Activated CD4-positive, CD25-positive, alpha-beta regulatory T cell treated with anti-CD3 and anti-CD28 coated beads, Interleukin-2, amount 50 U/mL, for 16 hours (primary cell): ENCODE data around the gene EFHC1.

ENCODE experiments used
- DNase-seq: peaks from one replicate; pipeline ENCODE4 v3.0.0-alpha.2; 2020; ENCODE audit warnings: low read depth, low spot score

The EFHC1 gene

DNA sequence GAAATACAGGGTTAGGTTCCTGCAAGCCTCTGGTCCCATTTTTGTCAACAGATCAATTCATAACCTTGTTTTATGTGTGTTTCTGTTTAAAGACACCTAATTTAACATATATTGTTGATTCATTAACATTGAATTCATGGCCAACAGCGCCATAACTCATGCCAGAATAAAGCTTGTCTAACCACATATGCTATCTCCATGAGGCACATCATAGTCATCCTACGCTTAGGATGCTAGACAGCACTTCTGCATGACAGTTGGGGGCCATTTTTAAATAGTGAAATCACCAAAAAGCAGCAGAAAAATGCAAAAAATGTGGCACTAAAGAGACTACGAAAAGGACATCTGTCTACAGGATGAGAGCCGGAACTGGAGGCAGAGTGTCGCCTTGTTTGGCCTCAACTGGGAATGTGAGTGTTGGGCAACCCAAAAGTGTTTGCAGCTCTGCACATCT, 118.8 kb downstream of the EFHC1 start:
- DNase-seq: no peak

DNA sequence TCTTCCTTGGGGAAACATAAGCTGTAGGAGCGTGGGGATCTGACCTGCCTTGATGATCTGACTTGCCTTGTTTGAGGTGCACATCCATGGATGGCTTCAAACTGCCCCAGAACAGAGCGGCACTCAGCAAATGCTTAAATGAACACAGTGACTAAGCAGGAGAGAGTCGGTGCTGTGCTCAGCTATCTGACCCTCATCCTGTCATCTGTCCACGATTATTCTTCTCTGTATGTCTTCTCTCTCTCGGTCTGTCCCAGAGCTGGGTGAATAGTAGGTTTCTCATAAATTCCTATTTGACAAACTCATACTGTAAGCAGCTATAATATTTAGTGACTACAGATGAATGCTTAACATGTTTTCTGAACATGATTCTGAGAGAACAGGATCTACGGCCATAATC, 119.5 kb downstream of the EFHC1 start:
- no peak for DNase-seq

DNA sequence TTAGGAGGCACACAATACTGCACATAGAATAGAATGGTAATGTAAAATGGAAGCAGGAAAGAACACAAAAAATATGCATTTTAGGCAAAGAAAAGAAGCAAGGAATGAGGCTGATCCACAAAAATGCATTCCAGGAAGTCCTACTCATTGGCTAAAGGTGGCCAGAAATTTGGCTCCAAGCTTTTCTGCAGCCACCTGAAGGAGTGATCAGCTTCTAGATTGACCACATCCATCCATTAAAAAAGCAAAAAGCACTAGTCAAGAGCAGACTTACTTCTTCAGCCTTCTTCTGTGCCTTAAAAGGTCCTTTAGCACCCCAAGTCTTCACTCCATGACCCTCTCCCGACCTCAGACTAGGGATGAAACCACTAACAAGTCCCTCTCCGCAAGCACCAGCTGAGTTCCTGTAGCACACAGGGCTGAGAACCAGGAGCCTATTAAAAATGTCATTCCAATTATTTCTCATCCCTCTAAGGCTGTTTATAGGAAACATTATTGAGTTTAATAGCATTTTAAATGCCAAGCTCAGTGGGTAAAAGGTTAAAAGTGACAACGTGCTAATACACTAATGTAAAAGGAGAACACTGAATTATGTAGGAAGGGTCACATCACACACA, 120.3 kb downstream of the EFHC1 start:
- DNase-seq: no peak

DNA sequence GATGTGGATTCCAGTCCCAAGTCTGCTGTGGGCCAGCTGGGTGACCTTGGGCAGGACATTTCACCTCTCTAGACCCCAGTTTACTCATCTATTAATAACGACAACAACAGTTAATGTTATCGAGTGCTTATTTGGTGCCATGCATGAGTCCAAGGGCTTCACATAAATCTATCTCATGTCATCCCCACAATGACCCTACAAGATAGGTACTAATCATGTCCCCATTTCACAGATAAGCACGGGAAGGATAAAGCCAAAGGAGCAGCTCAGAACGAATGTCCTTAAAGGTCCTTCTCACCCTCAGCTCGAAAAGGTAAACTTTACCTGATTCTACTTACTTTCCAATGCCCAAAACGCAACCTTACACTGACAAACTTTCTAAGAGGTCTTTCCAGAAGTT, 121.0 kb downstream of the EFHC1 start:
- DNase-seq: no peak

DNA sequence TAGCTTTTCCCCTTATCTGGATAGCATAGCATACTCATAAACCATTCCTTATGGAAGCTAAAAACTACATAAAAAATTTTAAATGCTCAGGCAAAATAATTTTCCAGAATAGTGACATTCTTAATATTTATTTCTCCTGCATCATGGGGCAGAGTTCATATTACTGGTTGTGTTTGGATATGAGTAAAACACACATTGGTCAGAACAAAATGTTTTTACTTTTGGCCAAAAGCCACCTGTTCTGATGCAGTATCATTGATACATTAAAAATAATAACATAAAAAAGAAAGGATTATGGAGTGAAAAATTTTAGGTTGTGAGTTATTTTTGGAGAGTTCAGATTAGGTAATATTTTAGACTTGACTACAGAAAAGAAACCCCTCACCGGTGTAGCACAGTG, 123.1 kb downstream of the EFHC1 start:
- no peak for DNase-seq

DNA sequence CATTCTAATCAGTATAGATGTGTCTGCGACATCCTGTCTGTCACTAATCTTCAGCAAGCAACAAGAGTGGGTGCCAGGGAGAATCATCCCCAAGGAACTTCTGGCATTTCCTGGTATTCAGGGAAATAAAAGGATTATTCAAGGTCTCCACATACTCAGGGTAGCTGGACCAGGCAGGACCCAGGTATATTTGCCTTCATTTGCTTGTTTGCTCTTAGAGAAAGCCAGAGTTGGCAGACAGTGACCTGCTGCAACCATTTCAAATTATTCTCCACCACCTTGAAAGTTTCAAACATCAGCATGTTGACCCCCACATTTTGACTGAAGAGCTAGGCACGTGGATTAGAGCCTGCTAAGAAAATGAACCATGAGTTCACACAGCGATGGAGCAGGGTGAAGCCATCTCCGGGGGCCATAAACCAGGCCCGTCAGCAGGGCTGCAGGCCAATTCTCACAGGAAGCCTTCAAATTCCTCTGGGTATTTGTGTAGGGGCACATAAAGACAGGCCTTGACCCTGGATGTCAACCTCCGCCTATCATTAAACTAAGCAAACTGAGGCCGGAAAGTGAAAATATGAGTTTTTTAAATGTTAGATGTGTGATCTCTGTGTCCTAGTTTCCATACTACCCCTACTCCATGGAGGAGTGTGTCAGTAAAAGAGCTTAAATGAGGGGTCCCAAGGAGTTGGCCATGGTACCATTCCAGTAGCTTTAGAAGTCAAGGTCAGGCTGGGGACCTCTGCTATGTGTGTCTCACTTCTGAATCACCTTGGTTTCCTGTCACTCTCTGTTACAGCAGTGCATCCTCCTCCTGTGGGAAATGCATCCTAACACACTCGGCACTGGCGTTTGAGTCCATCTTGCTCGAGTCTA, 123.8 kb downstream of the EFHC1 start:
- DNase-seq: no peak

DNA sequence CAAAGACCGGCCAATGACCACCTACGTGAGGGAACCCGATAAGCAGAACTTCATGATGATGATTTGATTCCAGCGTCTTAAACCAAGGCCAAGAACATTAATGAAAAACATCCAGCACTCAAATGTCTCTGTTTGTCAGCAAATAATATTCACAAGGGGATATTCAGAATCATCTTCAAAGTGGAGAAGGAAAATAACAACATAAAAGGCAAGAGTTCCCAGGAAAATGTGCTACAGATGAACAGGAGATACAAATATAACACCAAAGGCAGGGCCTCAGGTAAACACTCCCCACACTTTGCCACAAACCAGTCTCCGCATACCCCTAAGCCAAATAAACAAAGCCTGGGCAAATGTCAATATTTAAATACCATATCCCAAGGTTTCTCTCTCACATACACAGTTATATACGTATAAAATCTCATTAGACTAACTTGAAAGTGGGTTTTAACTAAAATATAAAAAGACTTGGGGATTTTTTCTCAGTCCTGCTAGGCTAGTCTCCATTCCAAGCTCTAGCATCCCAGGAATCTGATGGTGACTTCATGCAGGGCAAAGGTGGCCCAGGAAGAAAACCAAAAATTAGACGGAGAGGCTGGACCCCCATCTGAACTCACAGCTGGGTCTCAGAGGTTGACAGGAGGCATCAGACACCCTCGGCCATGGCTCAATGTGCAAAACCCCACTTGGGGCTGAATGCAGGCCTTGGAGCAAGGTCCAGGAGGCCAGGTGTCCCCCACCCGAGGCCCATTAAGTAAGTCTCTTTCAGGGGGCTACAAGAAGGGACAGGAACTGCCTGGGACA, 124.7 kb downstream of the EFHC1 start:
- DNase-seq: no peak

DNA sequence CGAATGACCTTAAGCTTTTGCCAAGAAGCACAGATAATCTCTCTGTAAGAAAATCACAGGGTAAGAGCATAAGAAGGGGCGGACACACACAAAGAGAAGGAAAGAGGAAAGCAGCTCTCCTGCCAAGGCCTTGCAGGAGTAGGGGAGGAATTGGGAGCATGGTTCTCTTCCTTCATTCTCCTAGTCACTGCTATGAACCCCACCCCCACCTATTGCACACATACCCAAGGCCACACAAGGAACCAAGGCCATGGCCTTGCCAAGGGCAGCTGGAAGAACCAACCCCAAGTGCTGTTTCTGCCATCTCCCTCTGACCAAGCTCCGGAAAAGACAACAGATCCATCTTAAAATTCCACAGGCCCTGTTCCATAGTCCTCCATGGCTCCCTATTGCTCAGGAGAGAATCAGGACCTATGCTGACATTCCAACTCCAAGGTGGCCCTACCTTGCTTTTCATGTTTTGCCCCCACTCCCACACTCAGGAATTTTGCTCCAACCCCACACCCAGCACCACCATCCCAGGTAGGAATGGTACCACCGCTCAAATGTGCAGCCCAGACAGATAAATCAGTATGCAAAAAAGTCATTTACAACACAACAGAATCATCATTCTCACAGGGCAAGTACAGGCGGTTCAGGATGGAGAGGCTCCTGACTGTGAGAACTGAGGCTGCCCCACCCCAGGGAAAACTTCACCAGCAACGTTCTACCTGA, 125.4 kb downstream of the EFHC1 start:
- no peak for DNase-seq

DNA sequence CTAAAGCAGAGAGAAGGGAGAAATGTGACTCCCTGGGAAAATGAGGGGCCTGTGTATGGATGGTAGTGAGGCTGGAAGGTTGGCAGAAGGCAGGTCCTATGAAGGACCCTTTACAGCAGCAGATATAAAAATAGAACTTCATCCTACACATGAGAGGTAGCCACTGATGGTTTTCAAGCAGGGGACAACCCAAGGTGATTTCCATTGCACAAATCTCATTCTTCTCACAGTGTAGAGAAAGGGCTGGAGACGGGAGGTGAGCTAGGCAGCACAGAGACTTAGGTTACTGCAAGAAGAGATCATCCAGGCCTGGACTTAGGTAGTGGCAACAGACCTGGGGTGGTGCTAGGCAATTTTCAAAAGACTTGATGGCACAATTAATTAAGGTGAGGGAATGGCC, 126.0 kb downstream of the EFHC1 start:
- no peak for DNase-seq

DNA sequence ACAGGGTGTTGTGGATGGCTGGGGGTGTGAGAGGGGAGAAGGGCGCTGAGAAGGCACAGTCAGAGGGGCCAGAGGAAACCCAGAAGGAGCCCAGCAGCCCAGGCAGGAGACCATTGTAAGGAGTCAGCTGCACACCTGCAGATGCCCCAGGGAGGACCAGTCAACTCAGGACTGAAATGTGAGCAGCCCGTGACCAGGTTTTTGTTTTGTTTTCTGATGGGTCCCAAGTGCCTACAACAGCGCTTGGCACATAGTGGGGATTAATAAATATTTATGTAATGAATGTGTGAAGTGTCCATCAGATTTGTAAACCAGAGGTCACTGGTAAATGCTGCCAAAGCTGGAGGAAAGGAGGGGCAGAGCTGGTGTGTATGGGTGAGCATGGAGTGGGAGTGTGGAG, 126.5 kb downstream of the EFHC1 start:
- no peak for DNase-seq

DNA sequence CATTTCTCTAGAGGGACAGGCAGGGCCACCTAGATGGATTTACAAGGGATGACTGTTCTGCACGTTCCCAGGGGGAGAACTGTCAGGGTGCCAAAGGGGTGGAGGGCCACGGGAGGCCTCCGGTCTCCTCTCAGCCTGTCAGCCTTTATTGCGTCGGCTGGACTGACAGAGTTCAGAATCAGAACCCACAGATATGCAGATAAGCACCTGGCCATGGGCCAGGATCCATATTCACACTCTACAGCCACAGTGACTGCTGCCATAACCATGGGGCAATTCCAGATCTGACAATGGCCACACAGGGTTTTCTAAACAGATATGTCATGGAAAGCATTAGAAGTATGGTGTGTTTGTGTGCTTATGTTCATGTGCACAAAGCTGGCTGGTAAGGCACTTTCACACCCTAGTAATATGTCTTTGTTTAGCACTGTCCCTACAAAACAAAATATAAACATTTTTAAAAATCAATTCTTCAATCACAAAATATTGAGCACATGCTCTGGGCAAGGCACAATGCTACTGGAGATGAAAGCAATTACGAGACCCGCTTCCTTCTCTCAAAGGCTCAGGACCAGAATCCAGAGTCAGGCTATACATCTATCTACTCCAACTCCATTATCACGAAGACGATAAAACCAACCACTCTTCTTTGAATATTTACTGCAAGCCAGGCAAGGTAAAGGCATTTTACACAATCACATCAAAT, 127.7 kb downstream of the EFHC1 start:
- DNase-seq: no peak

DNA sequence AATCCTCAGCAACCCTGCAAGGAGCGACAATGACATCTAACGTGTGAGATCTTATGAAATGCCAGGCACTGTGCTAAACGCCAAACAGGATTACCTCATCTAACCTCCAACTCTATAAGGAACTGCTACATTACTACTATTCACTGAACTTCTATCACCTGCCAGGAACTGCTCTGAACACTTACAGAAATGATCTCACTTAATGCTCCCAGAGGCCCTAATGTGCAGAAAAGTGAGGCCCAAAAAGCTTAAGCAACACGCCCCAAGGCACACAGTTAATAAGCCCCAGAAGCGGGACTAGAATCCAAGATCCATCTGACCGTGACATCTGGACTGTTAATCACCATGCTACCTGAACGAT, 128.2 kb downstream of the EFHC1 start:
- DNase-seq: no peak

DNA sequence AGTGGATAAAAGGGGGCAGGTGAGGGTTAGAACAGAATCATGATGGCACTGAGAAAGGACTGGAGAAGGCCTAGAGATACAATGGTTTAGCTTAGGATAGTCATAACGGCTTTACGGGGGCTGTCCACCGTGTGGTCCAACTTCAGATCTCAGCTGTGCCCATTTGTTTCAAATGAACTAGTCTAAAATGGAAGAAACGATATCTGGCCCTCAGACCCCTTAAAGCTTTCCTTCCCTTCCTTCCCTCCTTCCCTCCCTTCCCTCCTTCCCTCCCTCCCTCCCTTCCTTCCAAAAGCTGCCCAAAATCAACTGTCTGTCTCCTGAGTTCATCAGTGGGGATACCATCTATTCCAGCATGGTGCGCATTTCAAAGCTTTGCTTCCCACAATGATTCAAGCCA, 128.9 kb downstream of the EFHC1 start:
- DNase-seq: no peak

DNA sequence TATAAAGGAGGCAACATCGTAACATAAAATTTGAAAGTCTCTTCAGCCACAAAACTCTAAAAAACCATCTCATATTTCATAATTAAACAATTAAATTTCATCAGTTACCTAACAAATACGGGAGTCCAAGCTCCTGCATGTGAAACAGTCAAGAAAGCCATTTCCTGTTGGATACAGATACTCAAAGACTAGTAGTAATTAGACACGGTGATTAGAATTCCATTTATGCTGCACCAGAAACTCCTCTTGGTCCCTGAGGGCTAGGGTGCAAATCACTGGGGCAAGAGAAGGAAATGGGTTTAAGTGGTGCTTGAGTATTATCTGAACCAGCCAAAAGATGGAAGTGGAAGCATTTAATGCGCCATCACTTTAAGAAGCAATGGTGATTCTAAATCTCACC, 129.3 kb downstream of the EFHC1 start:
- no peak for DNase-seq

DNA sequence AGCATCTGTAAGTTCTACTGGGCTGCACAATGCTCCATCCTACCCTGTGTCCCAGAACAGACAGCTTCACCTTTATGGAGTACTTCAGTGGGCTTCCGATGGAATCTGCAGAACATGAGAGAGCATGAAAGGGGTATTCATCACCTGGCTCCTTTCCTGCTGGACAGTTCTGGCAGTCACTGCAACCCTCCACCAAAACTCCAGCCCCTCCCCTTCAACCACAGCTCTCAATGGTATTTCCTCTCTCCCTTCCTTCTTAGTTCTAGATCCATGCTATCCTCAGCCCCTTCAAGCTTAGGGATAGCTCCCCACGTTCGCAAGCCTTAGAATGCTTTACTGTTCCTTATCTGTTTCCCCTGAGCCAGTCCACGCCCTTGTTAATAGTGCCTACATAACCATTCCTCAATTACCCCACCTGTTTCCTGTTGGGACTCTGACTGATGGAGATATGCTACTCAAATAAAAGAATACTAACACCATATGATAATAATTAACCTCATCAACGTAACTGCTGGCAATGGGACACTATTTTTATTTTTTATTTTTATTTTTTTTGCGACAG, 130.0 kb downstream of the EFHC1 start:
- no peak for DNase-seq

DNA sequence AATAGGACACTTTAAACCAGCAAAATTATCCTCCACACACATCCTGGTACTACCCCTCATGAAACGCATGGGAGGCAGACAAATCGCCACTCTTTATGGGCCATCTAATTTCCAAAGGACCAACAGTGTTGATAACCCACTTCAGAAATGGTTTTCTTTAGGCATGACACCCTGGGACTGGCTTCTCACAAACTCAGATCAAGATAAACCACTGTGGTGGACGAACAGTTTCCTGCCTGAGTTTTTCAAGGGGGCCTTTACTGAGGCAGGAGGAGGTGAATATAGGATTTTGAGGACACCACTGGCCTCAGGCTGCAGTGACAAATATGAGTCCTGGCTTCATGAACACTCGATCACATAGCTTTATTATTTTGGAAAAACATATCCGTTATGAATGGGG, 130.7 kb downstream of the EFHC1 start:
- DNase-seq: no peak

DNA sequence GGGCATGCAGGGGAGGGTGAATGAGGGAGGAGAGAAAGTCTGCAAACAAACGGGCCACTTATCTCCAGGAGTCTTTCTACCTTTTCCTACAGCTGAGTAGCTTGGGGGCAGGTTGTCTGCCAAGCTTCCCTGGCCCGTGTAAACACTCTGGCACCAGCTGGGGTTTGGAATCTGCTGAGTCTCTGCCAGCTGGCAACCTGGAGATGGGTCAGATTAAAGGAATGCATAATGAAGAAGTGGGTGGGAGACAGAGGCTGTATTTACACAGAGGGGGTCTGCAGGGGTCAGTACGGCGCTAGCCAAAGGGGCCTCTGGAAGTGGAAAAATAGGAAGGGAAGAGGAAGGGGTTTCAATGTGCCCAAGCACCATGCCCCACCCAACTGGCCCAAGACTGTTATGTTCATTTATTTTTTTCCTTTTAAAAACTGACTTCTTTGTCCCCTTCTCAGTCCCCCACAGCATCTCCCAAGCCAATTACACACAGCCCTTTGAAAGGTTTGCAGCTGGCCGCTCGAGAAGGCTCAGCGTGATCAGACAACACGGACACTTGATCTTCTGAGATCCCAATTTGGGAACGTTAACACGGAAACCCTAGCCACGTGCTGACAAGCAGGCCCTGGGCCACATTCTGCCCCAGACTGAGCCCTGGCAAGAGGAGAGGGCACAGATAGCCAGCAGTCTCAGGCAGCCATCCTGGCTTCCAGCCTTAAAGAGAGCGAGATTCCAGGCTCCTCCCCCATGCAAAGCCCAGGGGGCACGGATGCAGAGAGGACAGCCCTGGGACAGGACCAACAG, 131.5 kb downstream of the EFHC1 start:
- no peak for DNase-seq

DNA sequence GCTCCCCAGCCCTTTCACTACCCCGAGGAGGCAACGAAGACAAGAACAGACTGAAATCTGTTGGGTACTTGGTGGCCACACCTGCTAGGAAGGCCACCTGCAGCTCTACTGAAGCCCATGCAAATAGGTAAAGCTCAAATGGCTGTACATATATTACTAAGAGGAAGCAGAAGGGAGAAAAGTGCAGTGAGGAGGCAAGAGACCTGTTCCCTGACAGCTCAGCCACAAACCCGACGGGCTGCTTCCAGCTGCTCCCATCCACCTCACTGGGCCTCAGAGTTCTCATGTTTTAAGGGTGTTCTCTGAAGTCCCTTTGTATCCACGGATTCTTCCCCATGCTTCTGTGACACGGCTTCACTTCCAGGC, 132.1 kb downstream of the EFHC1 start:
- no peak for DNase-seq

DNA sequence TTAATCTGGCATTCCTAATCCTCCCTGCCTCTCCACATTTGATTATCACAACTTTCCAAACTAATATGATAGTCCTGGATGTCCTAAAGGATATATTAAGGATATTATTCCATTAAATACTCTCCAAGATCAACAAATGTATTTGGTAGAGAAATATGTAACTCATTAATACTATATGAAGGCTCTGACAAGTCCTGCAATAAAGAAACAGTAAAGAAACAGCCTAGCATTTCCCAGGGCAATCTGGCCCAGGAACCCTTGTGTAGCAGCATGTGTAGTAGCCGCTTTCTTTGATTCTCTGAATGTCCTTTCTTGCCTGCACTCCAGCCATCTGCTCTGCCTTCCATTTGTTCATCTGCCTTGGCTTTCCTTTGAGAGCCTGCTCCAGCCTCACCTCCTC, 133.0 kb downstream of the EFHC1 start:
- DNase-seq: no peak

DNA sequence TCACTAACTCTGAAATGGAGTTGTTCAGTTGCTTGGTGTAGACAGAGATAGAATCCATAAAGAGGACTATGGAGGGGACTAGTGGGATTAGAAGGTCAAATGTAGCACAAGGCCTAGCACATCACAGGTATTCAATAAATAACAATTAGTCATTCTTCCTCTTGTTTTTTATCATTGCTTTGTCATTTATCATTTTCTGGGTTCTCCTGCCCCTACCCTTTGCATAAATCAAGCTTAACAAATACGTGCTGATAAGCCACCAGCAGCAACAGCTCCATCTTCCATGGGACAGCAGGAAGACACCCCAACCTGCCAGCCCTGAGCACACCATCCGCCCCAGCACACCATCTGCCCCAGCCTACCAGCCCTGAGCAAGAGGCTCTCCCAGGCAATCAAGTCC, 133.6 kb downstream of the EFHC1 start:
- no peak for DNase-seq
